SK-N-SH (cell line): ENCODE data around the gene CHSY3. TPM values are rescaled to one million over a fixed set of nuclear protein-coding genes. Genes with fewer than 3 reads are reported as not detected.
A peak's percentile ranks its signal among the peaks of the same experiment; 100 is the strongest.

Experiments used
- CTCF ChIA-PET: fragments of 300-600, 350-600 bp; formaldehyde crosslinking; extraction: SDS; loops from one replicate; lab custom pipeline; 2021; lab: Yijun Ruan, JAX
- POLR2A ChIA-PET: fragments of 350-600 bp; sonication (Branson Sonifier 250); formaldehyde crosslinking; extraction: SDS; loops from one replicate; lab custom pipeline; 2020; ENCODE audit warnings: antibody characterized with exemption, inconsistent platforms; lab: Yijun Ruan, JAX
- DNase-seq: peaks from one replicate; pipeline ENCODE4 v3.0.0; 2012
- H2AFZ ChIP-seq: fragments of 200-600 bp; sonication (generic); 2 replicates; pipeline ENCODE4 v1.8.1; 2016; ENCODE audit warnings: antibody characterized with exemption, mild to moderate bottlenecking, low read depth
- H3F3A ChIP-seq: fragments of 200-600 bp; sonication (generic); replicated peaks from 2 replicates; pipeline ENCODE3; 2016; ENCODE audit warnings: antibody characterized with exemption, mild to moderate bottlenecking; ENCODE audit not compliant: insufficient read depth
- H3K27ac ChIP-seq, 2 experiments: fragments of 200-500 bp in 1 of 2; fragments of 200-600 bp in 1 of 2; sonication (Bioruptor generic) in 1 of 2; sonication (generic), shearing (Covaris generic) in 1 of 2; 2 replicates each; pipeline versions ENCODE4 v1.5.1 to v1.6.1; 2014 to 2016; ENCODE audit warnings: low read depth in 2 of 2, inconsistent platforms in 1 of 2, low read length in 1 of 2, mild to moderate bottlenecking in 1 of 2, mixed read lengths in 1 of 2
- H3K27me3 ChIP-seq: fragments of 200-600 bp; sonication (generic), shearing (Covaris generic); 2 replicates; pipeline ENCODE4 v1.6.1; 2016; ENCODE audit warnings: mixed run types; ENCODE audit not compliant: insufficient read depth
- H3K36me3 ChIP-seq, 2 experiments: fragments of 200-500 bp in 1 of 2; fragments of 200-600 bp in 1 of 2; sonication (Bioruptor generic) in 1 of 2; sonication (generic) in 1 of 2; replicated peaks in 1 of 2; 2 replicates each; pipeline versions ENCODE3 to v1.5.1; 2014 to 2016; ENCODE audit warnings: low read length in 1 of 2, mild to moderate bottlenecking in 1 of 2; ENCODE audit not compliant: insufficient read depth in 2 of 2, control insufficient read depth in 1 of 2
- H3K4me1 ChIP-seq, 2 experiments: fragments of 200-500 bp in 1 of 2; fragments of 200-600 bp in 1 of 2; sonication (Bioruptor generic) in 1 of 2; sonication (generic), shearing (Covaris generic) in 1 of 2; 2 replicates each; pipeline versions ENCODE4 v1.5.1 to v1.6.1; 2014 to 2016; ENCODE audit warnings: low read depth in 1 of 2, low read length in 1 of 2, mixed run types in 1 of 2; ENCODE audit not compliant: insufficient read depth in 2 of 2, control insufficient read depth in 1 of 2
- H3K4me2 ChIP-seq: fragments of 200-600 bp; sonication (generic), shearing (Covaris generic); 2 replicates; pipeline ENCODE4 v1.6.1; 2017; ENCODE audit warnings: mixed run types
- H3K4me3 ChIP-seq, 2 experiments: fragments of 200-500 bp in 1 of 2; fragments of 200-600 bp in 1 of 2; sonication (Bioruptor generic) in 1 of 2; sonication (generic), shearing (Covaris generic) in 1 of 2; 2 replicates each; pipeline versions ENCODE4 v1.5.1 to v1.8.1; 2014 to 2016; ENCODE audit warnings: low read depth in 2 of 2, inconsistent platforms in 1 of 2, low read length in 1 of 2, mild to moderate bottlenecking in 1 of 2, mixed read lengths in 1 of 2, moderate library complexity in 1 of 2
- H3K79me2 ChIP-seq: fragments of 200-600 bp; sonication (generic); 2 replicates; pipeline ENCODE4 v1.8.1; 2017; ENCODE audit warnings: mild to moderate bottlenecking; ENCODE audit not compliant: insufficient read depth
- H3K9ac ChIP-seq: fragments of 200-600 bp; sonication (generic); 2 replicates; pipeline ENCODE4 v1.6.1; 2017; ENCODE audit warnings: mixed run types
- H3K9me2 ChIP-seq: fragments of 200-600 bp; sonication (generic); 2 replicates; pipeline ENCODE4 v1.6.1; 2017; ENCODE audit warnings: mixed run types
- H3K9me3 ChIP-seq: fragments of 200-600 bp; sonication (generic); 2 replicates; pipeline ENCODE4 v1.6.1; 2017; ENCODE audit warnings: mixed run types, mild to moderate bottlenecking, moderate library complexity
- H4K20me1 ChIP-seq: fragments of 200-600 bp; sonication (generic); 2 replicates; pipeline ENCODE4 v1.6.1; 2017; ENCODE audit warnings: mild to moderate bottlenecking, mixed run types; ENCODE audit not compliant: insufficient read depth
- CHD2 ChIP-seq: fragments of 150-350 bp; IDR thresholded peaks from 2 replicates; pipeline ENCODE4 v1.6.1; 2018; ENCODE audit warnings: low read length; ENCODE audit not compliant: partially characterized antibody
- CTCF ChIP-seq: fragments of 200-600 bp; sonication (generic); IDR thresholded peaks from 2 replicates; pipeline ENCODE4 v1.6.1; 2017; ENCODE audit warnings: antibody characterized with exemption, mild to moderate bottlenecking, moderate library complexity
- ELF1 ChIP-seq: IDR thresholded peaks from 2 replicates; pipeline ENCODE4 v1.4.0; 2012
- FOSL2 ChIP-seq: IDR thresholded peaks from 2 replicates; pipeline ENCODE4 v1.4.0; 2012; ENCODE audit warnings: low read depth, mild to moderate bottlenecking, moderate library complexity, borderline replicate concordance
- FOXJ3 ChIP-seq: sonication (generic); formaldehyde crosslinking; IDR thresholded peaks from 2 replicates; pipeline ENCODE4 v1.5.1; 2020; ENCODE audit warnings: mild to moderate bottlenecking, missing genetic modification reagents
- FOXM1 ChIP-seq: IDR thresholded peaks from 2 replicates; pipeline ENCODE4 v1.4.0; 2012; ENCODE audit warnings: low read depth, mild to moderate bottlenecking
- JUND ChIP-seq: IDR thresholded peaks from 2 replicates; pipeline ENCODE4 v1.4.0; 2012
- NFIC ChIP-seq: IDR thresholded peaks from 2 replicates; pipeline ENCODE4 v1.4.0; 2012; ENCODE audit warnings: borderline replicate concordance
- TCF12 ChIP-seq: IDR thresholded peaks from 2 replicates; pipeline ENCODE4 v1.4.0; 2012
- TEAD4 ChIP-seq: IDR thresholded peaks from 2 replicates; pipeline ENCODE4 v1.4.0; 2012; ENCODE audit warnings: mild to moderate bottlenecking, borderline replicate concordance; ENCODE audit not compliant: insufficient read depth
- WGBS: methylation state at CpG from one replicate; pipeline ENCODE4 v1.1.6; 2017; ENCODE audit warnings: low lambda C conversion rate; 5-methylcytosine and 5-hydroxymethylcytosine counted together
- polyA plus RNA-seq, 3 experiments: library from polyadenylated mRNA; depleted of rRNA; stranded (reverse); fragments of >200 nt; gene quantifications; 2 replicates each; pipeline ENCODE4 v1.2.3, GENCODE V29; 2012
- TF ChIP-seq, protein P1 (sequence below): IDR thresholded peaks from 2 replicates; pipeline ENCODE4 v1.4.0; 2012; ENCODE audit warnings: low read depth
- TF ChIP-seq, protein P2 (sequence below): IDR thresholded peaks from 2 replicates; pipeline ENCODE4 v1.6.1; 2012; ENCODE audit warnings: mild to moderate bottlenecking, low read depth, low read length, moderate library complexity

The CHSY3 gene
- polyA plus RNA-seq, 1 of the 3 experiments (the other 2 are of a cell fraction), result not detected

GRCh38 chr5:129903466-129904101, 681 bp upstream of the CHSY3 start (continued):
- TF ChIP-seq, protein P1, sequence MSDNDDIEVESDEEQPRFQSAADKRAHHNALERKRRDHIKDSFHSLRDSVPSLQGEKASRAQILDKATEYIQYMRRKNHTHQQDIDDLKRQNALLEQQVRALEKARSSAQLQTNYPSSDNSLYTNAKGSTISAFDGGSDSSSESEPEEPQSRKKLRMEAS, result no peak
- TF ChIP-seq ELF1, result no peak
- no peak for TF ChIP-seq CTCF
- TF ChIP-seq FOXJ3 (CRISPR knock-in tag), result no peak
- TF ChIP-seq FOSL2, result no peak
- no peak for TF ChIP-seq FOXM1
- no peak for TF ChIP-seq JUND
- no peak for TF ChIP-seq CHD2

DNA sequence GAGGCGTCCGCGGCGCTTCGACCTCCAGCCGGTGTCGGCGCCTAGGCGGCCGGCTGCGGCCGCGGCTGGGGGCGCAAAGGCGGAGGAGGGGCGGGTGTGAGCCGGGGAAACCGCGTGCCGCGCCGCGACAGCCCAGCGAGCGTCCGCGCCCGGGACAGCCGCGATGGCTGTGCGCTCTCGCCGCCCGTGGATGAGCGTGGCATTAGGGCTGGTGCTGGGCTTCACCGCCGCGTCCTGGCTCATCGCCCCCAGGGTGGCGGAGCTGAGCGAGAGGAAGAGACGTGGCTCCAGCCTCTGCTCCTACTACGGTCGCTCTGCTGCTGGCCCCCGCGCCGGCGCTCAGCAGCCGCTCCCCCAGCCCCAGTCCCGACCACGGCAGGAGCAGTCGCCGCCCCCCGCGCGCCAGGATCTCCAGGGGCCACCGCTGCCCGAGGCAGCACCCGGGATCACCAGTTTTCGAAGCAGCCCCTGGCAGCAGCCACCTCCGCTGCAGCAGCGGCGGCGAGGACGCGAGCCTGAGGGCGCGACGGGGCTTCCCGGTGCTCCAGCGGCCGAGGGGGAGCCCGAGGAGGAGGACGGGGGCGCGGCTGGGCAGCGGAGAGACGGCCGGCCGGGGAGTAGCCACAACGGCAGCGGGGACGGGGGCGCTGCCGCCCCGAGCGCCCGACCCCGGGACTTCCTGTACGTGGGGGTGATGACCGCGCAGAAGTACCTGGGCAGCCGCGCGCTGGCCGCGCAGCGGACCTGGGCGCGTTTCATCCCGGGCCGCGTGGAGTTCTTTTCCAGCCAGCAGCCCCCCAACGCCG, 605 bp downstream of the CHSY3 start:
- ChIA-PET POLR2A (no interaction called here), CTCF (no interaction called here)
- H3K9me2 ChIP-seq, result no peaks in the 10 kb centered on the region
- no peaks in the 10 kb centered on the region for H3K9me3 ChIP-seq
- H3K9ac ChIP-seq, result no peak overlapping the region
- peaks cover 34% of the 10 kb centered on the region for H3K27me3 ChIP-seq
- no peaks in the 10 kb centered on the region for H3F3A ChIP-seq
- peak overlapping the region; percentile 63; the same call in 1 of the 2 replicates for H2AFZ ChIP-seq
- peak overlapping the region; percentile 82 for H3K4me2 ChIP-seq
- no peaks in the 10 kb centered on the region for H3K79me2 ChIP-seq
- H3K36me3 ChIP-seq, result no peaks in the 10 kb centered on the region
- no peaks in the 10 kb centered on the region for H4K20me1 ChIP-seq
- TF ChIP-seq TEAD4 (no peak), TCF12 (no peak), FOXJ3 (CRISPR knock-in tag) (no peak), NFIC (no peak), FOSL2 (no peak)
- TF ChIP-seq, protein P2, sequence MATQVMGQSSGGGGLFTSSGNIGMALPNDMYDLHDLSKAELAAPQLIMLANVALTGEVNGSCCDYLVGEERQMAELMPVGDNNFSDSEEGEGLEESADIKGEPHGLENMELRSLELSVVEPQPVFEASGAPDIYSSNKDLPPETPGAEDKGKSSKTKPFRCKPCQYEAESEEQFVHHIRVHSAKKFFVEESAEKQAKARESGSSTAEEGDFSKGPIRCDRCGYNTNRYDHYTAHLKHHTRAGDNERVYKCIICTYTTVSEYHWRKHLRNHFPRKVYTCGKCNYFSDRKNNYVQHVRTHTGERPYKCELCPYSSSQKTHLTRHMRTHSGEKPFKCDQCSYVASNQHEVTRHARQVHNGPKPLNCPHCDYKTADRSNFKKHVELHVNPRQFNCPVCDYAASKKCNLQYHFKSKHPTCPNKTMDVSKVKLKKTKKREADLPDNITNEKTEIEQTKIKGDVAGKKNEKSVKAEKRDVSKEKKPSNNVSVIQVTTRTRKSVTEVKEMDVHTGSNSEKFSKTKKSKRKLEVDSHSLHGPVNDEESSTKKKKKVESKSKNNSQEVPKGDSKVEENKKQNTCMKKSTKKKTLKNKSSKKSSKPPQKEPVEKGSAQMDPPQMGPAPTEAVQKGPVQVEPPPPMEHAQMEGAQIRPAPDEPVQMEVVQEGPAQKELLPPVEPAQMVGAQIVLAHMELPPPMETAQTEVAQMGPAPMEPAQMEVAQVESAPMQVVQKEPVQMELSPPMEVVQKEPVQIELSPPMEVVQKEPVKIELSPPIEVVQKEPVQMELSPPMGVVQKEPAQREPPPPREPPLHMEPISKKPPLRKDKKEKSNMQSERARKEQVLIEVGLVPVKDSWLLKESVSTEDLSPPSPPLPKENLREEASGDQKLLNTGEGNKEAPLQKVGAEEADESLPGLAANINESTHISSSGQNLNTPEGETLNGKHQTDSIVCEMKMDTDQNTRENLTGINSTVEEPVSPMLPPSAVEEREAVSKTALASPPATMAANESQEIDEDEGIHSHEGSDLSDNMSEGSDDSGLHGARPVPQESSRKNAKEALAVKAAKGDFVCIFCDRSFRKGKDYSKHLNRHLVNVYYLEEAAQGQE, result no peak
- DNase-seq, result peak; percentile 62
- H3K27ac ChIP-seq, result no peak overlapping the region
- peaks cover 0 to 3% of the 10 kb centered on the region in 2 experiments; a peak in 1 of 4 replicates for H3K4me1 ChIP-seq
- WGBS, result 0% methylated on average over 3 of the region's 105 CpGs
- peak overlapping the region; percentile 44 to 55 for H3K4me3 ChIP-seq
